ENCODE results near the gene RFXAP.

GRCh38 chr13:36820222-36820621, 1.2 kb downstream of the RFXAP start:
- TF ChIP-seq CTCF (IDR thresholded peaks at IDR 0.05; ENCODE audit: extremely low read depth in 1 of 2, insufficient read depth in 1 of 2, low read depth in 1 of 2, low read length in 2 of 2), result no peak
- TF ChIP-seq EZH2 (IDR thresholded peaks at IDR 0.05; ENCODE audit: borderline replicate concordance, low read depth, low read length, severe bottlenecking), result no peak
